Right lung (tissue), 5 donors: ENCODE measurements around the gene TTC7B. TPM values are rescaled to one million over a fixed set of nuclear protein-coding genes. Genes with fewer than 3 reads are reported as not detected.
A peak's percentile ranks its signal among the peaks of the same experiment; 100 is the strongest.
"Not testable (repeated sequence)": the region's sequence is repeated elsewhere in the genome, so short reads cannot be mapped to it uniquely, and the experiment has no call there.

Source experiments
- DNase-seq, 2 donors: peaks; one replicate each; pipeline ENCODE4 v3.0.0-alpha.2; 2013
- polyA plus RNA-seq, 5 donors: library from polyadenylated mRNA; unstranded; fragments of 120-200 nt; gene quantifications; one replicate each; pipeline versions ENCODE4 v1.2.1 to v1.2.3, GENCODE V29; 2013; ENCODE audit warnings: inconsistent platforms in 1 of 5, low replicate concordance in 1 of 5; ENCODE audit not compliant: insufficient read length in 5 of 5, insufficient read depth in 1 of 5

TTC7B gene
- polyA plus RNA-seq, 5 donors: 32.7 to 45.8 (median 41.7) TPM

- no peak for DNase-seq
These were observed 21.1 kb upstream of the TTC7B start for GRCh38 chr14:90837355-90837754.

GRCh38 chr14:90836692-90837063, 20.4 kb upstream of the TTC7B start:
- DNase-seq: no peak

GRCh38 chr14:90831821-90832220, 15.6 kb upstream of the TTC7B start:
- DNase-seq: no peak

DNA sequence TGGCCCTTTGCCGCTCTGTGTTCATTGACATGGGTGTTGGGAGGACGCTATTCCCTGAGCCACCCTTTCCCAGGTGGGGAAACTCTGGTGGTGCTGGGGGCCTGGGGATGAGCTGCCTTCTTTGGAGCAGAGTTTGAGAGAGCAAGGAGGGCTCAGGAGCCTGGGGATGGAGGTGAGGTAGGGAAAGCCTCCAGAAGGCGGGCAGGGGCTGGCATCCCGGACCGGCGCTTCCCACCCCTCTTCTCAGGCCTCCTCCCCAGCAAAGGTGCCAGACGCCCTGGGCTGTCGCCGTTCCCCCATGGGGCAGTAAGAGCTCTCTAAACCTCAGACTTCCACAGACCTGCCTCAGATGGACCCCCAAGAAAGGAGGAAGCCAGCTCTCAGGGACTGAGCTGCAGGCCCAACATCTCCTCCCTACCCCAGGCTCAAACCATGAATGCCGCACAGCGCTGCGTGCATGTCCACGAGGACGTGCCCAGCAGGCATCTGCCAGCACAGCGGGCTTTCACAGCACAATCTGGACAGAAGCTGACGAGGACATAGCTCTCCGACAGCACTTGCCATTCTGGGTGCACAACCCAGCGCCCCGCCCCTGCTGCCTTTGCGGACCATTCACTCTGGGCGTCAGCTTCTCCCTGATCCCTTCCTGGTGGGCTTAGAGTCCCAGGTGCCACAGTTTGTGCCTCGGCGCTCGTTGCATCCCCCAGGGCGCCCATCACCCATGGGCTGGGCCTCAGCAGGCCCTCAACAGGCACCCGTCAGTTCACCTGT, 14.9 kb upstream of the TTC7B start:
- DNase-seq: no peak

DNA sequence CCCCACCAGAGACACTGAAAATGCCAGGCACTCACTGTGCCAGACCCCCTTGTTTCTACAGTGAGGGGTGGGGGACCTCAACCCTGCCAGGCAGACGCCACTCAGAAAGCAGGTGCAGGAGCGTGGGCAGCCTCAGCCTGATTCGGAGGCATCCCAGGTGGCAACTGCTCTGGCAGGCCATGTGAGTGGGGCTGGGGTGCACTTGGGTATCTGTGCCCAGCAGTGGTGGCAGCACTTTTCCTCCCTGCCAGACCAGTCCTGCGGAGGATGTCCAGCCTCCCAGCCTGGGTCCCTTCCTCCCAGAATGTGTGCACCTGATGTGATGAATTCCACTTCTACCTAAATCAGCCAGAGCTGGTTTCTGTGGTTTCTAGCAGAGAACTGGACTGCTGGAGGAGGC, 13.4 kb upstream of the TTC7B start:
- no peak for DNase-seq

DNA sequence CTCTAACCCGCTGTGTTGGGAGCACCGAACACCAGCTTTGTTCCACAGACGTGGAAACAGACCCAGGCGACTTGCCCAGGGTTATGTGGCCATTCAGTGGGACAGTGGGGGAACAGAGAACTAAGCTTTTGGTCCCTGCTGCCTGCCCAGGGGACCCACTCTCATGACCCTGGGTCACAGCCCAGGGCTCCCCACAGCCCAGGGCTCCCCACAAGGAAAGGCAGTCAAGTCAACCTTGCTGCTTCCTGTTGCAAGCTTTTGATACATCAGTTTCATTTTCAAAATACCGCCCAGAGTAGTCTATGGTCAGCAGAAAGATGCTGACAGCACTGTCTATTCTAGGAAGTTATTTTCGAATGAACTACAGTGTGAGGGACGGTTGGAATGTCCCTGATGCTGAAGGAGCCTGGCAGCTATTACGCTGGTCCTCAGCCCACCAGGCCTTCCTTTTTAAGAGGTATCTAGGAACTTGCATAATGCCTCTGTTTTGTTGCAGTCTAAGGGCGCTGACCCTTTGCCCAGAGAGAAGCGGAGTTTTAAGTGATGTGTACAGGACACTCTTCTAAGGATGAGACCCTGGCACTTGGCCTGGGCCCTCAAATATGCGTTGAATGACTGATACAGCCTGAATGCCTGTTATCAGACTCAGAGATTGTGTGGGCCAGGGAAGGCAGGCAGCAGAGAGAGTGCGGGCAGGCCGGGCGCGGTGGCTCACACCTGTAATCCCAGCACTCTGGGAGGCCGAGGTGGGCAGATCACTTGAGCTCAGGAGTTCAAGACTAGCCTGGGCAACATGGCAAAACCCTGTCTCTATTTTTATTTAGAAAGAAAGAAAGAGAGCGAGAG, 12.6 kb upstream of the TTC7B start:
- DNase-seq: no peak

- peak; percentile 86 to 88 for DNase-seq
These were observed 11.8 kb upstream of the TTC7B start for GRCh38 chr14:90827919-90828610.

- not testable (repeated sequence) for DNase-seq
These were observed 7.3 kb upstream of the TTC7B start for GRCh38 chr14:90823542-90823941.

DNA sequence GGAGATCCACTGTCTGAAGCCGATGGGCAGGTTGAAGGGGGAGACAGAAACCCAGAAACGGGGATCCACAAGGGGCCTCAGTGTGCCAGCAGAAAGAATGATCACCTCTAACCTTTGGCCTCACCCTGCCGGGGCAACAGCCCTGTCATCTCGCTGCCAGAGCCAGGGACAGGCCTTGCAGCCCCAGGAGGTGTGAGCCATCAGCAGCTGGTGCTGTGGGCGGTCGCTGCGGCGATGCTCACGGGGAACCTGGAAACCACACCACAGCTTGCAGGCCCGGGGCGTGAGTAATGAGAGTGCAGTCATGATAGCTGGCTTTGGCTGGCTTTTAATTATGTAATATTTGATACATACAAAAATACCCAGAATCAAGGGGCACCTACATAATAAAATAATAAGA, 4.7 kb upstream of the TTC7B start:
- DNase-seq: no peak

DNA sequence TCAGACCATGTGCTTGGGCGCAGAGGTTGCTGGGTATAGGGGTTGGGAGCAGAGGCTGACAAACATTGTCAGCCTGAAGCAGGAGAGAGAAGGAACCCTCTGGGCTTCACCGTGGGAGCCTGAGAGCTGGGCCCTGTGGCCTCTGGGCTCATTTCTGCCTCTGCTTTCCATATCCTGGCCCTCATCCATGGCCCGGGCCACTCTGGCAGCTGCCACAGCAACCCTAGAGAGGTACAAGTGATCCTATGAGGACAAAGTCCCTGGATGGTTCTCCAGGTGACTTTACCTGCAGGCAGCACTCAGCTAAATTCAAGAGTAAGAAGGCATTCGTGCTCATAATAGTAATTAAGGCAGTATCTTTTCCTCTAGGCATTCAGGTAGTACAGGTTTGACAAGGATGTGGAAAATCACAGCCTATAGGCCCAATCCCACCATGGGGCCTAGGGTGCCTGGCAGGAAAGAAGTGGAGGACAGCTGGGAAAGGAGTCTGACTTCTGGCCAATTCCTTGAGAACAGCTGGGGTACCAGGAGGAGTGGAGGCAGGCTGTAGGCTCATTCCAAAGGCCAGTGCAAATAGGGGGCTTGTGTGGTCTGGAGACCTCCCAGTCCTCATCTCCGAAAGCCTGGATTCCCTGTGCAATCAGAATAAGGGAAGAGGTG, 3.6 kb upstream of the TTC7B start:
- no peak for DNase-seq

DNA sequence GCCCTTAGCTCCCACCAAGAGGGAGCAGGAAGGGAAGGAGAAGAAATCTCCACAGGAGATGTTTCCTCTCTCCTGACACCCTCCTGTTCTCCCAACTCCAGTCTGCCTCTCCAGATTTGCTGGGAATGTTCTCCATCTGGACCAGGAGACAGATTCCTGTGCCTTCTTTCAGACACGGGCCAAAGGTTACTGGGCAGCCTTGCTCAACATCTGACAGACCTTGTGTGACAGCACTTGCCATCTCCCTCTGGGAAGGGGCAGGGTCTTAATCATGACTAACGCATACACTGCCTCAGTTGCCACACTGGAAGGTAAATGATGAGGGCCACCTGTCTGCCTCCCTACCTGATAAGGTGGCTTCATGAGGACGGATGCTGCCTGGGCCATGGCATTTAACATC, 2.5 kb upstream of the TTC7B start:
- no peak for DNase-seq

DNA sequence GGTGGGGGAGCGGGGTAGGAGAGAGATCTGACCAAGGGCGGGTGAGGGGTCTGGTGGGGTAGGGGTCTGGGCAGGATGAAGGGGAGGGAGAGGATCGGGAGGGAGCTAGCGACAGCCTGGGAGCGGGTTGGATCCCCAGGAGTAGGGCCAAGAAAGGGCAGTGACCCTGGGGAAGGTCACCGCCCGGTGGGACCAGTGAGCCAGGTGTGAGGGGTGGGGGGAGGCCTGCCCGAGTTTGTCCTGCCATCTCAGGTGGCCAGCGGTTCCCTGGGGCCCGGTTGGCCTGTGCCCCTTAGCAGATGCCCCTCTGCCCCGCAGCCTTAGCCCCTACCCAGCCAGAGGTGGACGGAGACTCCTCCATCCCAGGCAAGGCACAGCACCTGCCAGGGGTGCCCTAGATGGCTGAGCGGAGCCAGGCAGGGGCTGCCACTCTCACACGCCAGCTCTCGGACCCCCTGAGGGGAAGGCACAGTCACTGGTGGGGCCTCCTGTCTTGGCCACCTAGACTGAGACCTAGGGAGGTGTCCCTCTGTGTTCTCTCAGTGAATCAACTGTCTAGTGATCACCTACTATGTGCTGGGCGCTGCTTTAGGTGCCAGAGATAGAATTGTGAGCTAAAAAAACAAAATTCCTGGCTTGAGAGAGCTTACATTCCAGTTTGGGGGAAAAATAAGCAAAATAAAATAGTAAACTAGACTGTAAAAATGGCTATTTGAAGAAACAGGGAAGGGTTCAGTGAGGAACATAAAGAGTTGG, 629 bp upstream of the TTC7B start:
- DNase-seq: no peak

DNA sequence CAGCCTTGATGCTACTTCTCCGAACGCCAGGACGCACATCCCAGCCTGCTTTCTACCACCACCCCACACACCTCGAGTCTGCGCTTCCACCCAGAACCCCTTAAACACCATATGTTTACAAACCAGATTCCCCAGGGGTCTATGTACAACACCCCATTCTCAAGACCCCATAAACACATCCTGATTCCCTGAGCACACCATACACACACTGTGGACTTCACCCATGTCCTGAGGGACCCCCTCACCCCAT, 733 bp downstream of the TTC7B start:
- no peak for DNase-seq

GRCh38 chr14:90814806-90815571, 1.2 kb downstream of the TTC7B start:
- DNase-seq: no peak

- DNase-seq: no peak
These were observed 2.8 kb downstream of the TTC7B start for GRCh38 chr14:90813442-90813841.

GRCh38 chr14:90812109-90812508, 4.1 kb downstream of the TTC7B start:
- DNase-seq: no peak

DNA sequence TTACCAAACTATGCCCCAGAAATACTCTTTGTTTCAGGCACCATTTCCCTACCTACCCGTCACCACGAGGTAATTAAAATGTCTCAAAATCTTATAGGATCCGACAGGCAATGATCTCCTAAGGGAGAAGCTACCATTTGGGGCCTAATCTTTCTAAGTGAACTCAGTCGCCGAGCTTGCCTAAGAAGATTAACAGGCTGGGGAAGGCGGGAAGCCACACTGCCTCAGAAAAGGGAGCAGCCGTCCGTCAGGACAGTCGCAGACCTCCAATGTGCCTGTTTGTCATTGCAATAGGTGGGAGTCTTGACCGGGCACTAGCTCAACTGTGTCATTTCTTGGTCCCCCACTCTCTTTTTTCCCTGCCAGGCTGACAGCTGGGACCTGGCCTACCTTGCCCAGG, 4.6 kb downstream of the TTC7B start:
- no peak for DNase-seq

- no peak for DNase-seq
These were observed 5.4 kb downstream of the TTC7B start for GRCh38 chr14:90810806-90811205.

DNA sequence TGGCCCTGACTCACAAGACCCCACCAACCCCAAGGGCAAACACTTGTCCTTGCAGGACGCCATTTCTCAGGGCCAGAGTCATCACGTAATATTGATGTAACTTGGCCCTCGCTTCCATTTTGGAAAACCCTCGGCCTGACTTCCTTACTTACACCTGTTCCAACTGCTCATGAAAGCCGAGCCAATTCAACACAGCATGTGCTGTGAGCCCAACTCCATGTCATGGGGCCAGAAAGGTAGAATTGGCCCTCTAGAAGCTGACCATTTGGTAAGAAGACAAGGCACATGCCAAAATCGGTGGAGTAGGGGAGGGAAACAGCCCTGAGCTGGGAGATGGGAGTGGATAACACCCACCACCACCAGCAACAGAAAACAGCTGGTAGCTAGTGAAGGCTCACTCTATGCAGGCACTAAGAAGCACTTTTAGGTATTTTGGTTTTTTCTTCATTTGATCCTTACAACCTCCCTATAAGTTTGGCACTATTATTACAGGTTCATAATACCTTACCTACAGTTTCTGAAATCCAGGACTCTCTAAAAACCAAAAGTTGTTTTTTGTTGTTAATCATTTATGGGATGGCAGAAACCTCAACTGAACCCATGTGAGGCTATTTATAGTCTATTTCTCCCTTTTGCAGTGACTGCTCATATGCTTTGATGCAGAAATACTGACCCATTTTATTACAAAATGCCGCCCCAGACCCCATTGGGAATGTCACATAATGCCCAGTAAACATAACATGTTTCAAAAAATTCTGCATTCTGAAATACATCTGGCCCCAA, 6.5 kb downstream of the TTC7B start:
- DNase-seq: no peak
